Stimulated activated CD4-positive, alpha-beta T cell treated with anti-CD3 and anti-CD28 coated beads, Interleukin-1b, Interleukin-23, amount 100 ng/mL, for 4 hours (primary cell): ENCODE results near the gene PRKCA.
"Not testable (repeated sequence)": the region's sequence is repeated elsewhere in the genome, so short reads cannot be mapped to it uniquely, and the experiment has no call there.

Experiments used
- DNase-seq, 2 donors: peaks; one replicate each; pipeline ENCODE4 v3.0.0-alpha.2; 2020; ENCODE audit warnings: low read depth in 2 of 2

Gene PRKCA

DNA sequence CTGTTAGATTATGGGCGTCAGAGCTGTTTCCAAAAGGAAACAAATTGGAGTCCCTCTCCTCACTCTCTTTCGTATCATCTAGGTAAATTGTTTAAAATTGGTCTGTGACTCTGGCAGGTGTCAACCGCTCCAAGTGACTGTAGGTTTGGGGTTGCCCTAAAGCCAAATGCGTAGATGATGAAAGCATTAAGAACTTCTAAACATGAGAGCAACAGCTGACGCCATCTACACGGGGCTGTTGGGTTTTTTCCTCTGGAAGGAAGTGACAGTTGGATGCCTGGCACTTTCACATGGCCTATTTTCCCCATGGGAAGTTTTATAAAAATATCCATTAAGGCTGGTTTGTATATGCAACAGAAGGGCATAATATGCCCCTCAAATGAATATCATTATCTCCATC, 316.8 kb downstream of the PRKCA start:
- DNase-seq = no peak

DNA sequence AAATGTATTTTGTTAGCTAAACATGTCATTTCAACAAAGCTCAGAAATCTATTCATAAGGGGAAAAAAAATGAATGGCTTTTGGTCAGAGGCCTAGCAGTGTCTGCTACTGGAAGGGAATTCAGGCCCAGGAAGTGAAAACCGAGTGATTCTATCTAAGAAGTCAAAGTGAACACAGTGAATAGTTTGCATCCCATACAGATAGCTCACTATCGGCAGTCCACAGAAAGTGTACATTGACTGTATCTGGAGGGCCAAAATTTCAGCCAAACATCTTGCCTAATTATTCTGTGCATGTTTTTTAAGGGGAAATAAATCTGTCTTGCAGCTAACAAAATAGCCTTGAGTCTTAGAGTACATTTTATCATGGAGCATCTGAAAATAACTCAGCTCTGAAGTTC, 318.1 kb downstream of the PRKCA start:
- no peak for DNase-seq

DNA sequence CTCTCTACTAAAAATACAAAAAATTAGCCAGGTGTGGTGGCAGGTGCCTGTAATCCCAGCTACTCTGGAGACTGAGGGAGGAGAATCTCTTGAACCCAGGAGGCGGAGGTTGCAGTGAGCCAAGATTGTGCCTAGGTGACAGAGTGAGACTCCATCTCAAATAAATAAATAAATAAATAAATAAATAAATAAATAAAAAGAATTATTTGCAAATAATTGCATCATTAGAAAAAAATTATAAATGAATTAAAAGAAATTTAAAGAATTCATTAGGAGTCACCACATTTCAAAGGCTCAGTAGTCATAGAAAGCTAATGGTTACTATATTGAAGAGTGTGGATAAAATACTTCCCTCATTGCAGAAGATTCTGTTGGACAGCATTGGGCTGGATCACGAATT, 322.2 kb downstream of the PRKCA start:
- not testable (repeated sequence) for DNase-seq

DNA sequence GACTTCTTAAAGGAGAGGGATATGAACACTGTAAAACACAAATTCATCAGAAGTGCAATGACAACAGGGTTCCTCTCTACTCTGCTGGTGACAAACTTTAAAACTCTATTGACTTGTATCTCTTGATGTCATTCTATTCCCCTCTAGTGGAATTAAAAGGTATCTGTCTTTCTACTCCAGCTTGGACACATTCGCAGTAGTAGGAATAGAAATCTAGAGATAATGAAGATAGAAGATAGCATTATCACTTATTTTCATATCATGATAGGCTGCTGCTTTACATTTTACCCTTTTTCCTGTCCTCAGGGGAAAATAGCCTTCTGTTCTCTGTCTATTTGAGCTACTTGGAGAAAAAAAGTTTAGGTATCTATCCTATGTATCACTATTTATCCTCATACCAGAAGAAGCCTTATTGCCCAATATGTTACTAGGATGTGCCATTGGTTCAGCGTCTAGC, 322.9 kb downstream of the PRKCA start:
- no peak for DNase-seq

DNA sequence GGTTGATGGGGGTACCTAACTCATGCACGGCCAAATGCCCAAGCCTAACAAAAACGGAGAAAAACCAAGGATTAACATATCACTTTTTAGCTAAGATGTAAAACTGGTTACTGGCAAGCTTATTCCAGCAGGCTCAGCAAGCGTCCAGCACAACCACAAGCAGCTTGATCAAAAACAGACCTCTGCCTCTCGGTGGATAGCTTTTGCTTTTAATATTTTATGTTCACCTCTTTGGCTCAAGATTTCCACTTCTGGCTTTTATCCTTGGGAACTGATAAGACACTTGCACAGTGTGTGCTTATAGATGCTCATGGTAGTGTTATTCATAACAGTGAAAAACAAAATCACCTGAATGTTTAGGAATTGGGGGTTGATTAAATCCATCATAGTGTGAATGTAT, 325.6 kb downstream of the PRKCA start:
- DNase-seq = no peak

DNA sequence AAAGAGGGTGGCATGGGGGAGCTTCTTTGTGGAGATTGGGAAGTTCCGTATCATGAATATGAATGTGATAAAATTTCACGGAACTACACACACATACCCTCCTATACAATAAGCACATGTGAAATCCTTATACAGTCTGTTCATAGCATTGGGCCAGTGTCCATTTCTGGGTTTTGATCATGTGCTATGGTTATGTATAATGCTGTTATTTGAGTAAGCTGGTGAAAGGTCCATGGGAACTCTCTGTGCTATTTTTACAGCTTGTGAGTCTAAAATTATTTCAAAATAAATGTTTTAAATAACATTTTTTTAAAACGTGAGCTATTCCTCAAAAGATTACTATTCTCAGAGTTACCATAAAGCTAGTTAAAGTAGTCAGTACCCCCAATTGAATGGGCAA, 327.3 kb downstream of the PRKCA start:
- no peak for DNase-seq

DNA sequence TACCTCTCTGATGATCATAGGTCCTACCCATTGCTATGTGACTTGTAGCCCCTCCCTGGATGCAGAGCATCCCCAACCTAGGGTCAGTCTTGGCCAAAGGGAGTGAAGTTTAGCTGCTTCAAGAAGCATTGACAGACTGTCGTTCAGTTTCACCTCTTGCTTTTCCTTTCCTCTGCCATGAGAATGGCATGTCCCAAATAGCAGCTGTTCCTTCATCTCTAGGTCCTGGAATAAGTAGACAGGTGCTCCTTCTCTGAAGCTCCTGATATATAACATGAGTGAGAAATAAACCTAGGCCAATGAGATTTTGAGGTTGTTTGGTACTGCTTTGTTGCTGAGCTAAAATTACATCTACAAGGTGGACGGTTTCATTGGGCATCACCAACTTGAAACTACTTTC, 328.0 kb downstream of the PRKCA start:
- no peak for DNase-seq

DNA sequence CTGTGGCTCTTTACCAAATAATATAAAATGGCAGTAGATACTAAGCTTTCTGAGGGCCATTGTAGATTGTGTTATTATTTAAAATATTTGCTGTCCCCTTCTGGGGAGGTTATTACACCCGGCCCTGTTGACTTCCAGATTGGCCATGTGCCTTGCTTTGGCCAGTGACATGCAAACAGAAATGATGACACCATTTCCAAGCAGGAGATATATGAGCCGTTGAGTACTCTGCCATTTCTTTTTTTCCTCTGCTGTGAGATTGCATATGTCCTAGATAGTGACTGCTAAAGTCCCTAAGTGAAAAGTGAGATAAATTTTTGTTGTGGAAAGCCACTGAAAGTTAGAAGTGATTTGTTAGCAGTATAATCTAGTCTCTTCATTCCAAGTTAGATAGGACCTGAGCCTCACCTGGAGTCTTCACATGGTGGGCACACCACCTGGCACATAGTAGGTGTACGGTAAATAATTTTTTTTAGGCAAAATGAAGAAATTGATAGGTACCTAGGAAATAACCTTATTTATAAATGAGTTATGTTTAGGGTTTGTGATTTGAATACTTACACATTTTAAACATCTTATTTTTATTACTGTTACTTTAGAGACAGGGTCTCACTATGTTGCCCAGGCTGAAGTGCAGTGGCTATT, 328.5 kb downstream of the PRKCA start:
- no peak for DNase-seq

DNA sequence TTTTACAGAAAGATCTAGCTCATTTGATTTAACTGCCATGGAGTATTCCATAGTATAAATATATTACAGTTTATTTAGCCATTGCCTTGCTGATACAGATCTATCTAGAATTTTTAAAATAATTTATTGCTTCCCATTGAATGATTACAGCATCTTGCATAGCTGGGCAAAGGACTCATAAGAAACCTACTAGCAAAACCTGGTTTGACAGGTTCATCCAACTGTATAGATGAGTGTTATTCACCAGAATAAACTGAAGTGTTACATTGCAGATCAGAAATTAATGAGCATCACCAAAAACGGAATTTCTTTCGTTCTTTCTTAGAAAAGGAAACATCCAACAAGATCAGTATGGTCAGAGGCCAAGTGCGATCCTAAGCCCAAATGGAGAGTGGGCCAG, 330.3 kb downstream of the PRKCA start:
- DNase-seq = no peak

DNA sequence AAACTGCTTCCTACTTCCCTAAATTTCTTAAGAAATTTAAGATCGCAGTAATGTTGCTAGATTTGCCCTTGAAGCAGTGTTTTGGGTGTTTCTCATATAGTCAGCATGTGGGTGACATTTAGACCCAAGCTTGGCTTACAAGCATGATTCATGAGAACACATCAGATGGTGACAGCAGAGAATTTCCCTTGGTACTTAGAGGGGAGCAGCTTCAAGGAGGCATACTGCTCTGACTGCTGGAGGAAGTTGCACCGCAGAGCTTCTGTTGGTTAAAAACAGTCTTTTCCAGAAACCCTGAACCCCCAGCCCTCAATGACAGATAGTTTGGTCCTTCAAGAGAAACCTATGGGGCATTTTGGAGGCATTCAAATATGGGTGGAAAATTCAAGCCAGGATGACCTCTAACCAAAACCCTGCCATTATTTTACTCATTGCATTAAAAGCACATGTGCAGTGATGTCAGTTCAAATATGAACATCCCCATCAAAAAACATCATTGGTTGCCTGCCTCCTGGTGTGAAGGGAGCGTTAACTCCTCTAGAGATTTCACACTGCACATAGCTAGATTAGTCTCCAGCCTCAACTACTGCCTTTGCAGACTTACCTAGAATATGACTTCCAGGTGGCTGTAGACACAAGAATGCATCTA, 331.0 kb downstream of the PRKCA start:
- DNase-seq = peak in 1 of 2 donors; percentile 41

DNA sequence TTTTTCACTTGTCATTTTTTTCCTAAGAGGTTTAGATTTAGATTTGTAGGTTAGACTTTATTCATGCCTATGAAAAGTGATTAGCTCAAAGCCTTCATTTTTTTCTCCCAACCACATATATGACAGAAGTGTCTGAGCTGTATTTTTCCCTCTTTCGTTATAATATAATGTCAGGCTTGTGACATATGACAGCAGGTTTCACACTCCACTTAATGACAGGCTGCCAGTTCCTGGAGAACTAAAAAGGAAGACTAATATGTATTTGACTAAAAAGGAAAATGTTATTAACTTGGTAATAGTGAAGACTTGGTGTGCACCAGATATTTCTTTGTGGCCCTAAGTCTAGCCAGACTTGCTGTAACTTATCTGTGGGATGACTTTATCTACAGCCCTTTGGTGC, 331.8 kb downstream of the PRKCA start:
- DNase-seq = no peak

DNA sequence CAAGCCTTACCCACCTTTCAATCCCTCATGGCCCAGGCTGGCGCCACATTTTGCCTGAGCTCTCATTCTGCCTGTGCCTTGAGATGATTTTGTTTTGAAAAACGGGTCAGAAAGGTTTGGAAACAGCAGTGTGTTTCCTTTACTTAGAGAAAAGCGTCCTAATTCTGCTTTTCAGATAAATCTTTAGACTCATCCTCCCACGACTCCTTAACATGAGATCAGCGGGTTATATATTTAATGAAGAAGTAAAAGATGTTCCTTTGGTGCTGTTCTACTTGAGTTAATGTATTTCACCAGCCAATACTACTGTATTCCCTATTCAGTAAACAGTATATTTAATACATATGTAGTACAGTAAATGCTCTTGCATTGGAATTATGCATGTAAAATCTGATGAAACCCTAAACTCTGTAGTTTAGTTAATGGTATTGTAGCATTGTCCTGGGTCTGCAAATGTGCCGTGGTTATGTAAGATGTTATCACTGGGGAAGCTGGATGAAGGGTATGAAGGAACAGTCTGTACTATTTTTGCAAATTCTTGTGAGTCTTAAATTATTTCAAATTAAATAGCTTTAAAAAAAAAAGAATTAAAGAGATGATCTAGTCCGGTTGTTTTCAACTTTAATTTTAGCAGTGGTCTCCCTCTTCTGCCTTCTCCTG, 333.1 kb downstream of the PRKCA start:
- DNase-seq = no peak

DNA sequence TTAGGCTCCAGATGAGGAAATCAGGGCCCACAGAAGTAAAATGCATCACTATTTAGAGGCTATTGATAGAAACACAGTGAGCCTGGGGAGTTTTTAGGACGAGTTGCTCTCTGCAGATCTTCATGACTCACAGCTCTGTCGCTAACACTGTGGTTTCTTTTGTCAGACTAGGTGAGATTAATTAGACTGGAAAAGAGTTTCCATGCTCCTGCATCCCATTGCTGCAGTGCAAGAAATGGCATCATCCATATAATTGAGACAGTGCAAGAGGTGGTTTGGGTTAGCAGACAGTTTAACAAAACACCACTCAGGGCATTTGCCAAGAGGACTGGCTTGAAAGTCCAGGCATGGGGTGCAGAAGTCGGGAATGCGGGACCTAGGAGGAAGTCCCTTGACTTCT, 333.7 kb downstream of the PRKCA start:
- no peak for DNase-seq

DNA sequence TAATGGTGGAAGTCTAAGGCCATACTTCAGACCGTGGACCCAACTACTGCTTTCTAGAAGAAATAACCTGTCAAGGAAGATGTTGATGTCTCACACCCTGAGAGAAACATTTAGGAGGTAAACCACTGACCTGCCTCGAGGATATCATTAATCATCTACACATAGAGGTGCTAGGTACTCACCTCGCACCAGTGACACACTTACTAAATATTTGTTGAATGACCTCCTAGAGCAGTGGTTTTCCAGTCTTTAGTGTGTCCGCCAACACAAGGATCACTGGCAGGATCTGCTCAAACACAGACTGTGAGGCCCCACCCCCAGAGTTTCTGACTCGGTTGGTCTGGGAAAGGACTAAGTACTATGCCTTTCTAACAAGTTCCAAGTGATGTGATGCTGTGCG, 335.1 kb downstream of the PRKCA start:
- DNase-seq = no peak

DNA sequence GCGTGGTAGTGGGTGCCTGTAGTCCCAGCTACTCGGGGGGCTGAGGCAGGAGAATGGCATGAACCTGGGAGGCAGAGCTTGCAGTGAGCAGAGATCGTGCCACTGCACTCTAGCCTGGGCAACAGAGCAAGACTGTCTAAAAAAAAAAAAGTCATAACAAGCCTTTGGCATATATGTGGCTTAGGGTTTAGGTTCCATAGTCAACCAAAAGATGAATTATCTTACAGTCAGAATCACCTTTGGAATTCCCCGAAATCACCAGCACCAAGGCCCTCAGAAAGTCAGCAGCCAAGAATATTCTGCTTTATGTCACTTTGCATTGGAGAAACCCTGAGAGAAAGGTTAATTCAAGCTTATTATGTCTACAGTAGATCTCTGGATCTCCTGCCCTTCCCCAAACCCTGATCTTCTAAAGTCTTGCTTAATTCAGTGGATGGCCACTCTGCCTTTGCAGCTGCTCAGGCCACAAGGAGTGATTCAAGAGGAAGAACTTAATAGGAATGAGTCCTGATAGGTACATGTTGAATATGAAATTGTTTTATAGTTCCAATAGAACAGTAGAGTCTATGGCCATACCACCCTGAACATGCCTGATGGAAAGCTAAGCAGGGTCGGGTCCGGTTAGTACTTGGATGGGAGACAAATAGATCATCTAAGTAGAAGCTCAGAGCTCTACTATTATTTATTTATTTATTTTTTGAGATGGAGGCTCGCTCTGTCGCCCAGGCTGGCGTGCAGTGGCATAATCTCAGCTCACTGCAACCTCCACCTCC, 336.5 kb downstream of the PRKCA start:
- no peak for DNase-seq

DNA sequence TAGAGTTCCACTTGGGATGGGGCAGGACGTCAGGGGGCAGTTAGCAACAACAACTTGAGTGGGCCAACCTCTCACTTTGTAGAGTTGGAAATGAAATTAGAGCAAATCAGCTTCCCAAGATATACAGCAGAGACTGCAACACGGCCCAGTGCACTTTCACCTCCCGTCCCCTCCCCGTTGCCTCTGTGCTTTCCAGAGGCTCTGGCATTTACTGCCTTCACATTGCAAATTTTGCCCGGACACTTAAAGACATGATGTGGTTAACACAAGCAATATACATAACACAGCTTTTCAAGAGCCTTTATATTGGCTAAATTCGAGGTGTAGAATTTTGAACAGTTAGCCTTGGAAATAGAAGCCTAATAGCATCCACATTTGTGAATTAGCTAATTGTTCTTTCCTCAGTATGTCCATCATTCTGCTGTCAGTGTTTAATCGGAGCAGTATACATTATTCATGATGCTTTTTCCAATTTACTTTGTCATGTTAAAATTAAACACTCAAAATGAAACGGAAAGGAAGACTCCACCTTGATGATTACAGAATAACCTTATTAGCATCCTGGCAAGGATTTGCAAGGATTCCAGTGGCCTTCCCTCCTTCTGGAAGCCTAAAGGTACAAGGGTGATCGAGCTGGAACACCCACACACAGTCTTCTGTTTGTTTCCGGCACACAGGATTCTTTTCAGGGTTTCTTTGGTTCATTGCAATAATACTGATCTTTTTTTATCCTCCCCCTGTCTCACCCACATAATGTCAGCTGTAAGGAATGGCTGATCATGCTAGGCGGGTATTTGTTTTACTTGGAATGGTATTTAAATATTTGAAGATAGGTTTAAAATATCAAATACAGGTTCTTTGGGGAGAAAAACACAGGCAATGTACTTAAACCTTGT, 341.6 kb downstream of the PRKCA start:
- DNase-seq = no peak

DNA sequence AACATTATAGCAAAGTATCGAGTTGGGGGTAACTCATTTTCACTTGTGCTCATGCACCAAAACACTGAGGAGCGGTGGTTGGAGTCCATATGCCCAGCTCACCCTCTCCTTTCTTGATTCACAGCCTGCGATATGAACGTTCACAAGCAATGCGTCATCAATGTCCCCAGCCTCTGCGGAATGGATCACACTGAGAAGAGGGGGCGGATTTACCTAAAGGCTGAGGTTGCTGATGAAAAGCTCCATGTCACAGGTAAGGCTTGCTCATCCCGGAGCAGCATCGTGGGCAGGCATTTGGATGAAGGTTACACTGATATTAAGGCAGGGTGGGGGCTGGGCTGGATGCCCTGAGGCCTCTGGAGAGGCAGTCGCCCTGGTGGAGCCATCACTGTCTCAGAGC, 342.8 kb downstream of the PRKCA start:
- DNase-seq = no peak

DNA sequence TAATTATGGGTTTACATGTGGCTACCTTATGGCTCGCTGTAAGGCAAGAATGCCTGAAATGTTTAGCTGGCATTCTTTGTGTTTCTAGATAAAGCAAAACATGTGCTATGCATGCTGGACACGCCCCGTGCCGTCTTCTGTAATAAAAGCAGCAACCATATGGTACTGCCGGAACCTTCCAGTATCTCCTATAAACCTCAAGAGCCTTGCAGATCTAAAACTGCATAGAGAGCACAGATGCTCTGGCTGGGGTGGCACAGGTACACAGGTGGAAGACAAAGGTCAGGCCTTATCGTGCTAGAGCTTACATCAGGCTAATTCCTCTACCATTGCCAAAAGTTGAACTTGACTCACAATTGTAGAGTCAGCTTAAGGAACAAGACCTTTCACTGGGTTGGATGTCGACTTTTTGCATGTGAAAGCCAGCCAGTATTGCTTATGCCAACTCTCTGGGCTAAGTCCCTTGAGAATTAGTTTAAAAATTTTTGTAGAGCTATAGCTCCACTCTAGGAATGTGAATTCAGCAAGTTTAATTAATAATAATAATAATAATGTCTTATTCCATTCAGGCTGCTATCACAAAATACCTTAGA, 345.1 kb downstream of the PRKCA start:
- no peak for DNase-seq

DNA sequence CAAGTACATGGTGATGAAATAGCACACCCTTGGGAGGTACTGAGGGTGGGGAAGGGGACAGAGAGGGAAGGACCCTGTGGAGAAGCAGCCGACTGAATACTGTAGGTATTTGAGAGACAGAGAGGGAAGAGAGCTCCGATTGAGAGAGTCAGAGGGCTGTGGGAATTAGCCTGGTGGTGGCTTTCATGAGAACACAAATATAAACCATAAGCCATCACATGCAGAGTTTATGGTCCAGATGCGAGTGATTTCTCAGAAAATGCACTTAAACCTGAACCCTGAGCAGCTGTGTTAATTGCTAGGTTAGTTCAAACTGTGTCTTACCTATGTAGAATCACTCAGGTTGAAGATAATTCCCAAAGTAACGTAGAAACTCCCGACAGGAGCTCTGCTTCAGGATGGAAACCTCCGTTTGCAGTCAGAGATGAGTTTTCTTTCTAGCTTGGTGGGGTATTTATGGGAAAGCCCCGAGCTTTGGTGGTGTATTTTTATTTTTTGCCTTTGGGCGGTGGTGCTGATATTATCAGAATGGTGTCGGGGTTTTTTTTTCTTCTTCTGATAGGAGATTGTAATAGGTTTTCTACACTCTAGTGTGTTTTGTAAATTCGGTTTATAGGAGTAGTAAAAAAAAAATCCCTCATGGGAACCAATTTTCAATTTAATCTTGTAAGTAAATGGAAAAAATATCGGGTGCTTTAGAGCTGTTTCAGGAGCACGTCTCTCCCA, 347.6 kb downstream of the PRKCA start:
- DNase-seq = no peak

DNA sequence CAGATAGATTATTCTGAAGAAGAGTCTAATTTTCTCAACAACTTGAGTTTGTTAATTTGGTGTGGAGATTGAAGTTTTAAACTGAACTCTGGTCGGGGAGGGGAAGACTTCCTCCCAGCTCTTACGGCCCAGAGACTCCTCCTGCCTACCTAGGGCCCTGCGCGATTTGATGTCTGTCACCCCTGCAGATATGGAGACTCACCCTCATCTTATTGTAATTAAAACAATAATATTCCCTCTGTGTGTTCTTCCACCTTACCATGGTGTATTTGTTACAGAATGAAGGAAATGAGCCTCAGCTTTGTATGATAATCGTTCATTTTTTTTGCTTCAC, 348.1 kb downstream of the PRKCA start:
- DNase-seq = no peak
